ENCODE data around the gene SCUBE1.

DNA sequence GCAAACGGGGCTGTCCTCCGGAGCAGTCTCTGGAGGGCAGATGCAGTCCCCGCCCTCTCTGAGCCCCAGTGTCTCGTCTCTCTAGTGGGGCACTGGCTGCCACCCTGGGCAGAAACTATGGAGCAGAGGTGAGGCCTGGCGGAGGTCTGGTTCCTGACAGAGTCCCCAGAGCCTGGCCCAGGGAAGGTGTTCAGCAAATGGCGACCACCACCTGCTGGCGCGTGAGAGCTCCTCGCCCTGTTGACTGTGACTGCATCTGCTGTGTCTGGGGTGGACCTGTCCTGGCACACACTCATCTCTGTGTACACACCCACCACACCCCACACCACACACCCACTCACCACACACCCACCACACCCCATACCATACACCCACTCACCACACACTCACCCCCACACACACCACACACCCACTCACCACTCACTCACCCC is 137.9 kb downstream of the SCUBE1 start:
- TF ChIP-seq, protein P1, sequence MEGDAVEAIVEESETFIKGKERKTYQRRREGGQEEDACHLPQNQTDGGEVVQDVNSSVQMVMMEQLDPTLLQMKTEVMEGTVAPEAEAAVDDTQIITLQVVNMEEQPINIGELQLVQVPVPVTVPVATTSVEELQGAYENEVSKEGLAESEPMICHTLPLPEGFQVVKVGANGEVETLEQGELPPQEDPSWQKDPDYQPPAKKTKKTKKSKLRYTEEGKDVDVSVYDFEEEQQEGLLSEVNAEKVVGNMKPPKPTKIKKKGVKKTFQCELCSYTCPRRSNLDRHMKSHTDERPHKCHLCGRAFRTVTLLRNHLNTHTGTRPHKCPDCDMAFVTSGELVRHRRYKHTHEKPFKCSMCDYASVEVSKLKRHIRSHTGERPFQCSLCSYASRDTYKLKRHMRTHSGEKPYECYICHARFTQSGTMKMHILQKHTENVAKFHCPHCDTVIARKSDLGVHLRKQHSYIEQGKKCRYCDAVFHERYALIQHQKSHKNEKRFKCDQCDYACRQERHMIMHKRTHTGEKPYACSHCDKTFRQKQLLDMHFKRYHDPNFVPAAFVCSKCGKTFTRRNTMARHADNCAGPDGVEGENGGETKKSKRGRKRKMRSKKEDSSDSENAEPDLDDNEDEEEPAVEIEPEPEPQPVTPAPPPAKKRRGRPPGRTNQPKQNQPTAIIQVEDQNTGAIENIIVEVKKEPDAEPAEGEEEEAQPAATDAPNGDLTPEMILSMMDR (IDR thresholded peaks at IDR 0.05) = no peak
- TF ChIP-seq POLR2A (IDR thresholded peaks at IDR 0.05) (no peak), POLR2AphosphoS5 (IDR thresholded peaks at IDR 0.05) (no peak)
